Activated T-cell treated with anti-CD3 and anti-CD28 coated beads, Interleukin-2, amount 50 U/mL, for 48 hours (primary cell): ENCODE measurements around the gene KRTAP12-3.
"Not testable (repeated sequence)": the region's sequence is repeated elsewhere in the genome, so short reads cannot be mapped to it uniquely, and the experiment has no call there.

Source experiments
- DNase-seq, 2 experiments: peaks; one replicate each; pipeline ENCODE4 v3.0.0-alpha.2; 2020

KRTAP12-3 gene

DNA sequence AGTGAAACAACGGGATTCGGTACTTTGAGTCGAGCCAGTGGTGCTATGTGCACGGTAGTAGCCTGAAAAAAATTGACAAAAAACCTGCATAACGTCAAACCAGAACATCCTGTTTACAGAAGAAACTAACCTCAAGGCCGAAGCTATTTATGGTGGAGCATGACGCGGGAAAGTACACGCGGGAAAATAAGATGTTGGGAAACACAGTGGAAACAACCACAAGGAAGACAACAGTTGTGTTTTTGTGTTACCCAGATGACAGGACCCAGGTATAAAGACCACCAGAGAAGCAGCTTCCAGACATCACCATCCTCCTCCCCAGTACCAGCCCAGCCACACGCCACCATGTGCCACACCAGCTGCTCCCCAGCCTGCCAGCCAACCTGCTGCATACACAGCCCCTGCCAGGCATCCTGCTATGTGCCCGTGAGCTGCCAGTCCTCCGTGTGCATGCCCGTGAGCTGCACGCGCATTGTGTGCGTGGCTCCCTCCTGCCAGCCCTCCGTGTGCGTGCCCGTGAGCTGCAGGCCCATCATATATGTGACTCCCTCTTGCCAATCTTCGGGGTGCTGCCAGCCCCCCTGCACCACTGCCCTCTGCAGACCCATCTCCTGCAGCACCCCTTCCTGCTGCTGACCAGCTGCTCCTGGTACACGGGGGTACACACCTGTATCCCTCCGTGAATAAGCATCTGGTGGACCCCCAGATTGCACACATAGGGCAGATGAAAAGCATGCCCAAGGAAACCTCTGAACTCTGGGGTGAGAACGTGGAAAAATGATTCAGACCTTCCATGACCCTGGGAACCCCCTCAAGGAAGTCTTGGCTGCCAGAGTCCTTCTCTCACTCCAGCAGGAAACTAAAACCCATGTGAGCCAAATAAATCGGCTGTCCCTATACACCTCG lies at the start of gene KRTAP12-3:
KRTAP12-3 (plus strand) TSS at position 298 of the 906 bp plus-strand sequence; CDS start at position 346, 48 bp downstream.
- DNase-seq: no peak

GRCh38 chr21:44609193-44609592 lies 48.5 kb upstream of the KRTAP12-3 start:
- no peak for DNase-seq

DNA sequence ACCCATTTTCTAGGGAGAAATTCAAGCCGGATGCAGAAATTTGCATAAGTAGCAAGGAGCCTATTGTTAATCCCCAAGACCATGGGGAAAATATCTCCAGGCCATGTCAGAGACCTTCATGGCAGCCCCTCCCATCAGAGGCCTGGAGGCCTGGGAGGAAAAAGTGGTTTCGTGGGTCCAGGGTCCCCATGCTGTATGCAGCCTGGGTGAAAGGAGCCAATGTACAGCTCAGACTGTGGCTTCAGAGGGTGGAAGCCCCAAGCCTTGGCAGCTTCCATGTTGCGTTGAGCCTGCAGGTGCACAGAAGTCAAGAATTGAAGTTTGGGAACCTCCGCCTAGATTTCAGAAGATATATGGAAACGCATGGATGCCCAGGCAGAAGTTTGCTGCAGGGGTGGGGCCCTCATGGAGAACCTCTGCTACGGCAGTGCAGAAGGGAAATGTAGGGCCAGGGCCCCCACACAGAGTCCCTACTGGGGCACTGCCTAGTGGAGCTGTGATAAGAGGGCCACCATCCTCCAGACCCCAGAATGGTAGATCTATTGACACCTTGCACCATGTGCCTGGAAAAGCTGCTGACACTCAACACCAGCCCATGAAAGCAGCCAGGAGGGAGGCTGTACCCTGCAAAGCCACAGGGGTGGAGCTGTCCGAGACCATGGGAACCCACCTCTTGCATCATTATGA lies 47.4 kb upstream of the KRTAP12-3 start:
- DNase-seq: not testable (repeated sequence)

- DNase-seq: peak in 1 of 2 experiments; percentile 2
Measured at GRCh38 chr21:44611551-44611950, 46.2 kb upstream of the KRTAP12-3 start.

DNA sequence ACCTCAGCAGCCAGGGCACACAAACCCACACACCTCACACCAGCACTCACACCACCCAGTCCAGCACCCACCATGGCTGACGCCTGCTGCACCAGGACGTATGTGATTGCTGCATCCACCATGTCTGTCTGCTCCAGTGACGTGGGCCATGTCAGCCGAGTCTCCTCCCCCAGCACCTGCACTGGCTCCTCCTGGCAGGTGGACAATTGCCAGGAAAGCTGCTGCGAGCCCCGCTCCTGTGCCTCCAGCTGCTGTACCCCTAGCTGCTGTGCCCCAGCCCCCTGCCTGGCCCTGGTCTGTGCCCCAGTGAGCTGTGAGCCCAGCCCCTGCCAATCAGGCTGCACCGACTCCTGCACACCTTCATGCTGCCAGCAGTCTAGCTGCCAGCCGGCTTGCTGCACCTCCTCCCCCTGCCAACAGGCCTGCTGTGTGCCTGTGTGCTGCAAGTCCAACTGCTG lies 45.7 kb upstream of the KRTAP12-3 start, which contains the start of gene KRTAP10-8:
KRTAP10-8 (plus strand) TSS at position 51 of the 458 bp plus-strand sequence; CDS start at position 73, 22 bp downstream.
- peak in 1 of 2 experiments; percentile 5 for DNase-seq

- DNase-seq: peak in 1 of 2 experiments; percentile 6
Measured at GRCh38 chr21:44612669-44613229, 45.0 kb upstream of the KRTAP12-3 start.

DNA sequence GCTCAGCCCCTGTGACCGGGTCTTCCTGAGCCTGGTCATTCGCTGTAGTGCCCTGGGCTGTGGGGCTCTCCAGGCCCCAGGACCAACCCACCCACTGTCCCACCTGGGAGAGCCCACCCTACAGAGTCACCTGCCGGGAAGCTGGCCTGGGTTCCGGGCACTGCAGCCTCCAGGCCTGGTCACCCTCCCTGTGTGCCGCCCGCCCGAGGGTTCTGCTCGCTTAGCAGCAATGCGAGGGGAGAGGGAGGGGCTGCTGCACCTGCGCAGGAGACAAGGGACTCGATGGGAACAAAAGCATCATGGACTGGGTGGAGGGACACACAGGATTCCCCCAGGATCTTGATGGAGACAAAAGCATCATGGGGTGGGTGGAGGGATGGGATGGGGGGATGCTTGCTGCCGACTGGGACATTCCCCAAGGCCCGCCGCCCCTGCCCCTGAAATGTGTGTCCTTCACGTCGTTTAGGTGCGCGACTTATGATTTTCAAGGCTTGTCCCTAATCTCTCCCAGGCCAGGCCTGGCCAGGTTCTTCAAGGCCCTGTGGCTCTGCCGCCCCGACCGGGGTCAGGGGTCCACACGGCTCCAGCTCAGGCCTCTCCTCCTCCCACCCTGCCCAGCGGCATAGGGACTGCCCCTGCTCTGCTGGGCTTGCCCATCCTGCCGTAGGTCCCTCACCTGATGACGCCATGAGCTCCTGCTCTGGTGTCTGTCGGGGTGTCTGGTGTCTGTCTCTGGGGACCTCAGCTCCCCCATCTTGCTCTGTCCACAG lies 44.2 kb upstream of the KRTAP12-3 start:
- DNase-seq: peak in 1 of 2 experiments; percentile 10

DNA sequence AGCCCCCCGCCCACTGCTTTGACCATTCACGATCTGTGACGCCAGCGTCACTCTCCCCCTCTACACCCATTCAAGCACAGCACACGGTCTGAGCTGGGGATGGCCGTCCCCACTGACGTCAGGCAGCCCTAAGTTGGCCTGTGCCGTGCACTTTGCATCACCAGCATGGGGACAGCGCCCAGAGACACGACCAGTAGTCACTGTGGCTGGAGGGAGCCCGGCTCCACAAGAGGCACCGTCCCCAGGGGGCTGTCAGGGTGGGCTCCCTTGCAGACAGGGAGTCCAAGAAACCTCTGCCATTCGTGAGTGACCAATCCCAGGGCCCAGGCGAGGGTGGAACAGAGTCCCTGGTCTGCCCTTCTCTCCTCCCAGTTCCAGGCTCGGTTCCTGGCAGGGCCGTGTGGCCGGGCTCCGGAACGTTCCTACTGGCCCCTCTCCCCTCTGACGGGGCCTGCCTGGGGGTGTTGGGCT lies 43.5 kb upstream of the KRTAP12-3 start:
- DNase-seq: no peak

DNA sequence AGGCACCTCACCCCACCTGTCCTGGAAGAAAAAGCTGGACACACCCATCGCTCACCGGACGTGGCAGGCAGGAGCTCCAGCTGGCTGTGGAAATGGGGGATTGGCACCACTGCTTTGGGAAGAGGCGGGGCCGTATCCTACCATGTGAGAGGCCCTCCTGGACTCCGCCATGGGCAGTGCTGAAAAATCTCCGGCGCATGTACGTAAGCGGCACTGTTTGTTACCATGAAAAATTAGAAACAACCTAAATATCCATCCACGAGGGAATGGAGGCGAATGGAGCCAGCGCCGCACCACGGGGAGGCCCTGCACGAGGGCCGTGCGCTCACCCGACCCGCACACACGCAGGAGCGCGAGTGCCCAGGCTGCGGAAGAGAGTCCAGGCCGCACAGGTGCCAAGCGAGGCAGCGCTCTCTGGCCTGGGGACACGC lies 42.8 kb upstream of the KRTAP12-3 start:
- no peak for DNase-seq

DNA sequence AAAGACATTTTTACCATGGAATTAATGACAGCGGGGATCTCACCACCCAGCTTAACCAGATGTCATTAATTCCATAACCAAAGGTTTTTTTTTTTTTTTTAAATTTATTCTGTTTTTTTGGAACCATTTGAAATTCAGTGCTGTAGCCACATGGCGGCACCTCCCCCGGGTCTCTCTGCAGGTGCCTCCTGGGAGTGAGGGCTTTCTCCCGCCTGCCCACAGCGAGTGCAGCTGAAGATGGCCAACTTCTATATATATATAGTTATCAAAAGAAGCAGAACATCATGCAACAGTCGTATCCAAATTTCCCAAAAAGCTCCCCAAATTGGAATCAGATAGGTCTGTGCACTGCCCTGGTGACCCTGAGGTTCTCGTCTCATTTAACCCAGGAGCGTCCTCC lies 42.3 kb upstream of the KRTAP12-3 start:
- DNase-seq: no peak

DNA sequence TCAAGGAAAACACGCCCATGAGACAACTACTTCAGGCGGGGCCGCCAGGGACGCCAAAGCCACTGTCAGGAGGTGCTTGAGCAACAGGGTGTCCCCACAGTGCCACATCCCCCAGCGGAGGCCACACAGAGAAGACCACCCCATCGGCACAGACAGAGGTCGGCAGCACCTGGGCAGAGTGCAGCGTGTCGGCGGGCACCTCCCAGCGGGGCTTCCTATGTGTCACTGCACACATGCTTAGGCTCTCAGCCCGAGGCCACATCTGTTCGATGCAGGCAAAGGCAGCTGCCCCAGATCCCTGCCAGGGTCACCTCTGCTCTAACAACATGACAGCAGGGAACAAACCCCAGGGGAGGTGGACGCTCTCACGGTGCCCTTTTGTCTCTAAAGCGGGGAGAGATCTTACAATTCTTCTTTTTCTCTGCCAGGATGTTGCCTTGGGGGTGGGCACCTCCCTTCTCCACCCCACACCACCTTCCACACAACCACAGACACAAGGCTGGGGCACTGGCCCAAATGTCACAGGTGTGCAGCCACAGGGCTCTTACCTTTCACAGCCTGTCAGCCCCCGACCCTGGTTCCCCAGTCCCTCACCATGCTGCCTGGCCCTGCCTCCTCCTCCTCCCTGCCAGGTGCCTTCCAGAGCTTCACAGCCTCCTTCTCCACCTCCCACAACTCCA lies 41.7 kb upstream of the KRTAP12-3 start:
- peak in 1 of 2 experiments; percentile 11 for DNase-seq

DNA sequence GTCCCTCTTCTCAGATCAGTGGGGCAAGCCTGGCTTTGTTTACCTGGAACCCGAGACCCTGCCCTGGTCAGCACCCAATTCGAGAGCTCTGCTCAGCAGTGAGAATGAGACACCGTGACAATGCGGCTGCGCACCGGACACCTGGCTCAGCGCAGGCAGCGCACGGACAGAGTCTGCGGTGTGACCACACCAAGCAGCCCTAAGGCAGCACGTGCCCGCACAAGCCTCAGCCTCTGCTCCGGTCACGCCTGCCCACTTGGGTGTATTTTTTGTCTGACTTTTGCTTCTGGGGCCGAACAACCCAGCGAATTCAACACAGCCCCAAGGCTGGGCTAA lies 41.2 kb upstream of the KRTAP12-3 start:
- DNase-seq: no peak

DNA sequence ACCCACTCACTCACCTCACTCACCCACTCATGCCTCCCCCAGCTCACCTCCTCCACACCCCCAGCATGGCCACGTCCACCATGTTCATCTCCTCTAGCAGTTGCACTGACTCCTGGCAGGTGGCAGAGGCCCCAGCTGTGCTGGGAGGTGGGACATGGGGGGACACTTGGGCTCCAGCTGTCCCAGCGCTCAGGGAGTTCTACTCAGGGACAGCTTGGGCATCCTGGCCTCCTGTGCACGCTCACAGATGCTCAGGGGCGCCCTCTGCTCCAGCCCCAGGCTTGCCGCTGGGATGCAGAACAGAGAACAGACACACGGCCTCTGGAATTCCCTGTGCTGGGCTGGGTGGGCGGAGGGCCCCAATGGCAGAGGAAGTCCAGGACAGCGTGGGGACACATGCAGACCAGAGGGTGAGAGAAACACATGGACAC lies 40.6 kb upstream of the KRTAP12-3 start:
- DNase-seq: no peak

DNA sequence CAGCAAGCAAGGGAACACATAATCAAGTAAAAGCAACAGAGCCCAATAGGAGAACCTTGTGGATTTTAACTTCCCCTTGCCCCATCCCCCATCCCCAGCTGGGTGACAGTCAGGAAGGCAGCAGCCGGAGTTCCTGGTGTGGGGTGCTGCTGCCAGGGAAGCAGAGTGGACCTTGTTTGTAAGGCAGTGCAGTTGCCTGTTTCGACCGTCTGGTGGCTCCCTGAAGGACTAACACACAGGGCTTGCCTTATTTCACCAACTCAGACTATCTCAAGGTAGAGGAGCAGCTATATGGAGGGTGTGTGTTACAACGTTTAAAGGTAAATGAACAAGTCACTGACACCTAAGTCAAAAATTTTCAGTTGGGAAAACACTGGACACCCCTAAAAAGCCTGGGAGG lies 39.2 kb upstream of the KRTAP12-3 start:
- peak; percentile 32 to 37 for DNase-seq

DNA sequence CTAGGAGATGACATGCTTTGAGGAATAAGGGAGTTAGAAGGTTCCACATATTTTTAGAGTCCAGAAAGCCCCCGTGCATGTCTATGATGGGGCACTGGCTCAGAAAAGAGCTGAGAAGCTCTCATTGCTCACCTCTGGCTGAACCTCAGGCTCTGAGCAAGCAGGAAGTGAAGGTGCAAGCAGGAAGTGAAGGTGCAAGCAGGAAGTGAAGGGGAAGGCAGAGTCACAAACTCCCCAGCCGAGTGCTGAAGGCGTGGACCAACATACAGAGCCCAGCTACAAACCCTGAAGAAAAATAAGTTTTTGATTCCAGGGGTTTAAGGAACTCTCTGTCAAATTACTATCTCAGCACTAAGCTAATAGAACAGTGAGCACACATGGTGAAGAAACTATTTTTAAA lies 38.8 kb upstream of the KRTAP12-3 start:
- DNase-seq: peak; percentile 38 to 51

DNA sequence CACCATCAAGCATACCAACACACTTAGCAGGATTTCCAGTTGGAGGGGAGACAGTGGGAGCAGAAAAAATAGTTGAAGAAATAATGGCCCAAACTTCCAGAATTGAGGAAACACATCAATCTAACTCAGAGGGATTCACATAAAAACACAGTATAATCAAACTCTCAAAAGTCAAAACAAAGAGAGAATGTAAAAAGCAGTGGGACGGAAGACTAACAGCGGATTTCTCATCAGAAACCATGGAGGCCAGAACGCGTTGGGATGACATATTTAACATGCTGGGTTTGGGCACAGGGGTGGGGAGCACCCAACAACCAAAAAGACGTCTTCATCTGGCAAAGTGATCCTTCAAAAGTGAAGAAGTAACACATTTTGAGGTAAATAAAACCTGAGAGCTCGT lies 37.8 kb upstream of the KRTAP12-3 start:
- no peak for DNase-seq

DNA sequence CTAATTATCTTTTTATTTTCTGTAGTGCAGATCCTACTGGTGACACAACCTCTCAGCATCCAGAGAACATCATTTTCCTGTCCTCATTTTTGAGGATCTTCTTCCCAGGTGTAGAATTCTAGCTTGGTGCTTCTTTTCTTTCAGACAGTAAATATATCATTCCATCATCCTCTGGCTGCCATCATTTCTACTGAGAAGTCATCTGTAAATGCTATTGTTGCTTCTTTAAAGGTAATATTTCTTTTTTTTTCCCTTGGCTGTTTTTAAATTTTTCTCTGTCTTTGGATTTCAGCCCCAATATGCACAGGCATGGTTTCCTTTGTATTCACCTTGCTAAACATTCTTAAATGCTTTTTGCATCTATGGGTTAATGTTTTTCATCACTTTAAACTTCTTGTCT lies 34.2 kb upstream of the KRTAP12-3 start:
- no peak for DNase-seq

- DNase-seq: no peak
Measured at GRCh38 chr21:44625756-44626155, 32.0 kb upstream of the KRTAP12-3 start.

- DNase-seq: peak in 1 of 2 experiments; percentile 12
Measured at GRCh38 chr21:44626262-44626661, 31.5 kb upstream of the KRTAP12-3 start.

GRCh38 chr21:44626673-44627143 lies 31.0 kb upstream of the KRTAP12-3 start, which contains the start of gene KRTAP10-9:
Gene KRTAP10-9 (plus strand): TSS chr21:44627093. CDS start chr21:44627172, 79 bp downstream.
- no peak for DNase-seq

DNA sequence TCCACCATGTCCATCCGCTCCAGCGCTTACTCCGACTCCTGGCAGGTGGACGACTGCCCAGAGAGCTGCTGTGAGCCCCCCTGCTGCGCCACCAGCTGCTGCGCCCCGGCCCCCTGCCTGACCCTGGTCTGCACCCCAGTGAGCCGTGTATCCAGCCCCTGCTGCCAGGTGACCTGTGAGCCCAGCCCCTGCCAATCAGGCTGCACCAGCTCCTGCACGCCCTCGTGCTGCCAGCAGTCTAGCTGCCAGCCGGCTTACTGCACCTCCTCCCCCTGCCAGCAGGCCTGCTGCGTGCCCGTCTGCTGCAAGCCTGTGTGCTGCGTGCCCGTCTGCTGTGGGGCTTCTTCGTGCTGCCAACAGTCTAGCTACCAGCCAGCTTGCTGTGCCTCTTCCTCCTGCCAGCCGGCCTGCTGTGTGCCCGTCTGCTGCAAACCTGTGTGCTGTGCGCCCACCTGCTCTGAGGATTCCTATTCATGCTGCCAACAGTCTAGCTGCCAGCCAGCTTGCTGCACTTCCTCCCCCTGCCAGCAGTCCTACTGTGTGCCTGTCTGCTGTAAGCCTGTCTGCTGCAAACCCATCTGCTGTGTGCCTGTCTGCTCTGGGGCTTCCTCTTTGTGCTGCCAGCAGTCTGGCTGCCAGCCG lies 30.4 kb upstream of the KRTAP12-3 start:
- DNase-seq: peak in 1 of 2 experiments; percentile 7
